ENCODE data around the gene STIP1.

- no peak for TF ChIP-seq POLR2A (IDR thresholded peaks at IDR 0.05)
- TF ChIP-seq CTCF (IDR thresholded peaks at IDR 0.05): no peak
Measured at GRCh38 chr11:64251753-64252002, 65.7 kb downstream of the STIP1 start.

Data from gastroesophageal sphincter (tissue), 3 donors.